ENCODE data around the gene MYL12B. TPM values are rescaled to one million over a fixed set of nuclear protein-coding genes. Genes with fewer than 3 reads are reported as not detected.

MYL12B gene
- total and polyA plus RNA-seq, 2 of the 8 experiments (the other 6 are each of a cell fraction or from before 2014, with no cell fraction given) = 174 to 188 TPM

GRCh38 chr18:3319399-3319798 lies 57.5 kb downstream of the MYL12B start:
- WGBS, 2 experiments (ENCODE audit: extremely low coverage in 1 of 2, insufficient coverage in 1 of 2, insufficient read length in 1 of 2, insufficient replicate concordance in 2 of 2, low coverage in 1 of 2, low lambda C conversion rate in 2 of 2, missing lambda C conversion rate in 1 of 2) = 88% methylated on average over 5 of the region's 5 CpGs; no CpG with 5 or more reads in 1 of the 2 experiments
- ChIA-PET CTCF (ENCODE audit: partially characterized antibody) (interaction anchor here (0.6 to 2.6 kb wide), 7 partner anchors 14 to 266 kb away, joined by 3 to 17 read pairs (median 3); no protein-coding TSS in a partner anchor), POLR2A (ENCODE audit: partially characterized antibody) (interaction anchor here (1.1 kb wide), 1 partner anchor 22 kb away, joined by 4 read pairs; no protein-coding TSS in a partner anchor)
- Histone ChIP-seq H2BK5ac (ENCODE audit: low read depth, low read length) (no peak overlapping the region), H3K27me3 (replicated peaks in 1 of 4; ENCODE audit: control insufficient read depth in 3 of 4, extremely low read depth in 1 of 4, insufficient read depth in 3 of 4, low read length in 3 of 4) (no peaks in the 10 kb centered on the region), H3K4me1 (replicated peaks in 1 of 4; ENCODE audit: control insufficient read depth in 3 of 4, insufficient read depth in 4 of 4, low read length in 3 of 4) (no peaks in the 10 kb centered on the region; a peak in 1 of 7 replicates), H2BK20ac (ENCODE audit: low read length) (no peak overlapping the region), H3K79me2 (ENCODE audit: control insufficient read depth in 1 of 2, insufficient read depth in 2 of 2, low read length in 2 of 2) (no peaks in the 10 kb centered on the region), H3K23ac (ENCODE audit: insufficient read length) (no peak overlapping the region), H3K18ac (ENCODE audit: extremely low read depth, low read length) (no peak overlapping the region), H3K4me3 (ENCODE audit: extremely low read depth in 1 of 4, insufficient read depth in 2 of 4, low read depth in 3 of 4, low read length in 4 of 4) (no peak overlapping the region), H3K79me1 (ENCODE audit: low read depth, low read length) (no peaks in the 10 kb centered on the region), H2AFZ (ENCODE audit: low read length) (no peak overlapping the region), H3K4me2 (ENCODE audit: insufficient read depth in 1 of 2, low read depth in 2 of 2, low read length in 2 of 2) (no peak overlapping the region), H3K23me2 (ENCODE audit: low read depth, low read length) (no peaks in the 10 kb centered on the region), H4K91ac (replicated peaks; ENCODE audit: insufficient read length, low read length) (no peak overlapping the region), H3K27ac (ENCODE audit: low read depth, low read length) (no peak overlapping the region), H4K8ac (ENCODE audit: extremely low read depth, insufficient read depth, low read length) (no peak overlapping the region), H3K36me3 (ENCODE audit: control insufficient read depth in 2 of 4, insufficient read depth in 4 of 4, low read length in 3 of 4) (no peaks in the 10 kb centered on the region), H2BK120ac (replicated peaks; ENCODE audit: low read depth, low read length) (no peak overlapping the region), H4K5ac (ENCODE audit: insufficient read length, low read depth, low read length) (no peak overlapping the region), H3K9ac (replicated peaks in 1 of 4; ENCODE audit: extremely low read depth in 1 of 4, low read depth in 3 of 4, low read length in 3 of 4) (no peak overlapping the region), H3K14ac (ENCODE audit: insufficient read length) (no peak overlapping the region), H3K4ac (replicated peaks; ENCODE audit: insufficient read length, low read depth, low read length) (no peak overlapping the region), H3K56ac (replicated peaks; ENCODE audit: insufficient read length, low read depth, low read length) (no peak overlapping the region), H3K9me3 (ENCODE audit: insufficient read depth in 2 of 2, low read depth in 1 of 2, low read length in 1 of 2) (no peaks in the 10 kb centered on the region), H2AK5ac (ENCODE audit: low read depth, low read length) (no peak overlapping the region), H4K20me1 (replicated peaks in 1 of 2; ENCODE audit: control insufficient read depth in 1 of 2, insufficient read depth in 2 of 2, low read length in 2 of 2) (no peaks in the 10 kb centered on the region), H2BK12ac (ENCODE audit: low read depth, low read length) (no peak overlapping the region), H2BK15ac (ENCODE audit: low read length) (no peak overlapping the region)
- TF ChIP-seq SIN3A (conservative IDR thresholded peaks at IDR 0.05 in 1 of 2, IDR thresholded peaks at IDR 0.05 in 1 of 2; ENCODE audit: low read depth in 1 of 2, low read length in 2 of 2) (no peak), FOSL1 (IDR thresholded peaks at IDR 0.05; ENCODE audit: insufficient read depth, low read depth, low read length) (no peak), SP4 (IDR thresholded peaks at IDR 0.05; ENCODE audit: low read length) (no peak), CTBP2 (IDR thresholded peaks at IDR 0.05; ENCODE audit: borderline replicate concordance, insufficient read depth, insufficient read length, low read length) (no peak), CBX5 (IDR thresholded peaks at IDR 0.05; ENCODE audit: low read depth, low read length) (no peak), POU5F1 (IDR thresholded peaks at IDR 0.05; ENCODE audit: low read depth, low read length) (no peak), NRF1 (IDR thresholded peaks at IDR 0.05; ENCODE audit: low read depth, low read length) (no peak), TBP (IDR thresholded peaks at IDR 0.05; ENCODE audit: low read depth, low read length) (no peak), TAF1 (IDR thresholded peaks at IDR 0.05; ENCODE audit: low read depth, low read length) (no peak), RNF2 (IDR thresholded peaks at IDR 0.05; ENCODE audit: borderline replicate concordance, low read depth, low read length, missing control alignments, poor library complexity, severe bottlenecking) (no peak), EP300 (IDR thresholded peaks at IDR 0.05; ENCODE audit: borderline replicate concordance in 1 of 2, low read depth in 2 of 2, low read length in 2 of 2) (no peak), JUN (IDR thresholded peaks at IDR 0.05; ENCODE audit: low read depth, low read length) (no peak)
- no peak for FAIRE-seq
- no peak for DNase-seq (ENCODE audit: low read depth in 1 of 2, low spot score in 2 of 2)

Data from H1 (cell line).